ENCODE measurements around the gene RHO.

- no peak for TF ChIP-seq CTCF (IDR thresholded peaks at IDR 0.05)
- no peak for TF ChIP-seq POLR2A (IDR thresholded peaks at IDR 0.05)
Measured at GRCh38 chr3:129577925-129578786, 49.7 kb downstream of the RHO start.
